ENCODE data around the gene MPHOSPH6.
"Not testable (repeated sequence)": the region's sequence is repeated elsewhere in the genome, so short reads cannot be mapped to it uniquely, and the experiment has no call there.

Gene MPHOSPH6

DNA sequence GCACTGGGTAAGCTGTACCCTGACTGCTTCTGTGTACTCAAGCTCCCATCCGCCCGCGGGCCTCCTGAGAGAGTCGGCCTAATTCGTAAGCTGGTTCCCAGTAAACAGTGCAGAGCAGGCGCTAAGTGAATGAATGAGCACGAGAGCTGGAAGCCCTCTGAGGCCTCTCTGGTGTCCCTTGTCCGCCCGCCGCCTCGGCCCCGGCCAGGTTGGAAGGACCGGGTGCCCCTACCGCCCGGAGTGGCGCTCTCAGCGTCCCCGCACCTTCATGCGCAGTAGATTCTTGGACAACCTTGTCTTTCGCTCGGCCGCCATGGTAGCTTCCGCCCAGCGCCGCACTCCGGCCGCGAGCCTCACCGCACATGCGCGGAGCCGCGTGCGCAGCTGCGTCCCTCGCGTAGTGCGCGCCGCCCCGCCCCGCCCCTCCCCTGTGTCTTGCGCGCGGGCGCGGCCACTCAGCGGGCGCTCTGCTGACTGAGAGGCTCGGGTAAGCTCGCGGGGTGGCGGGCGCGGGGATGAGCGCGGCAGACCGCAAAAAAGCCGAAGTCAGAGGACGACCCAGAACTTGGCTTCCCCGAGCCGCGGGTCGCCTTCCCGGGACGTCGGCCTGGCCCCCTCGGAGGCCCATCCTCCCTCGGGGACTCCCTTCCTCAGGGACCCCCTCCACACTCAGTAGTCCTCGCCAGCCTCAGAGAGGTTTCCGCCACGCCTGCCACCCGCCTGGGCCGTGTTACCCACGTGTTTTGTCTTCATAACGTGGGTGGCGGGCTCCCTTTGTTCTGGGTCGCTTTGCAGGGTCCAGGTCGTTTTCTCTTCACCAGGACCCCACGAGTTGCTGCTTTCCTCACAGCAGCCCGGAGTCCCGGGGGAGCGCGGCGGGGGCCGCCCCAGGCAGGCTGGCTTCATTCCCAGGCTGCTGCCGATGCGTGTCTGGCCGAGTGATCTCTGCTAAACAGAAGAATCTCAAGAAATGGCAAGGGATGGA is at the start of gene MPHOSPH6:
TSS of gene MPHOSPH6 (minus strand) at position 364 of the 985 bp plus-strand sequence. CDS start at position 315, 49 bp downstream.
- in situ Hi-C loops (cut with HindIII; ENCODE audit: low sequenced_read_pairs), result no loop called here

- in situ Hi-C loops (cut with HindIII; ENCODE audit: low sequenced_read_pairs), result no loop called here
Observed at GRCh38 chr16:82219298-82219697, 49.3 kb upstream of the MPHOSPH6 start.

GRCh38 chr16:82209314-82209713 is 39.3 kb upstream of the MPHOSPH6 start:
- in situ Hi-C loops (cut with HindIII; ENCODE audit: low sequenced_read_pairs), result not testable (repeated sequence)

- in situ Hi-C loops (cut with HindIII; ENCODE audit: low sequenced_read_pairs), result no loop called here
Observed at GRCh38 chr16:82203198-82203597, 33.2 kb upstream of the MPHOSPH6 start.

- in situ Hi-C loops (cut with HindIII; ENCODE audit: low sequenced_read_pairs), result no loop called here
Observed at GRCh38 chr16:82201926-82202325, 31.9 kb upstream of the MPHOSPH6 start.

GRCh38 chr16:82201351-82201750 is 31.3 kb upstream of the MPHOSPH6 start:
- in situ Hi-C loops (cut with HindIII; ENCODE audit: low sequenced_read_pairs), result no loop called here

GRCh38 chr16:82199209-82199608 is 29.2 kb upstream of the MPHOSPH6 start:
- in situ Hi-C loops (cut with HindIII; ENCODE audit: low sequenced_read_pairs), result no loop called here

GRCh38 chr16:82197540-82198240 is 27.7 kb upstream of the MPHOSPH6 start:
- in situ Hi-C loops (cut with HindIII; ENCODE audit: low sequenced_read_pairs), result no loop called here

DNA sequence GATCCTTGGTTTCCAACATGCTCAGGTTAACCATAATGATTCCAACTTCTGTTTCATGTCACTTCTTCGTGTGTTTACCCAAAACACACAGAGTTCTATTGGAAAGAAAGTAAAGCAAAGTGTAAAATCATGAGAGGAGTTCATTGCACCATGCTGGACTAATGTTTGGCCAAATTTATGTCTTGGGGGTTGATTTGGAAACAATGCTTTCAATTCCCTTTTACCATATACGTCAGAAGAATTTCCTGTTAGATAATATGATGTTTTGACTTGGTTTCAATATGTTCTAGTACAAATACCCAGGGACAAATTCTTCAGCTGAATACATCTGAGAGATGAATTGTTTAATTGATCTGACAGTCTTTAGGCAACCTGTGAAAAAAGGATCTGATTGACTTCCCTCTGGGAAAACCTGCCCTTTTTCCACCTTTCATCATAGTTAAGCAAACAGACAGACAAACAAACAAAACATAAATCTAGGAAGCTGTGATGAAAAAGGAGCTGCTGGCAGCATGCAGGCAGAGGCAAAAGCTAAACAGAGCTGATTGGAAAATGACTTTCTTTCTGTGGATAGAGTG is 26.0 kb upstream of the MPHOSPH6 start:
- in situ Hi-C loops (cut with HindIII; ENCODE audit: low sequenced_read_pairs), result no loop called here

DNA sequence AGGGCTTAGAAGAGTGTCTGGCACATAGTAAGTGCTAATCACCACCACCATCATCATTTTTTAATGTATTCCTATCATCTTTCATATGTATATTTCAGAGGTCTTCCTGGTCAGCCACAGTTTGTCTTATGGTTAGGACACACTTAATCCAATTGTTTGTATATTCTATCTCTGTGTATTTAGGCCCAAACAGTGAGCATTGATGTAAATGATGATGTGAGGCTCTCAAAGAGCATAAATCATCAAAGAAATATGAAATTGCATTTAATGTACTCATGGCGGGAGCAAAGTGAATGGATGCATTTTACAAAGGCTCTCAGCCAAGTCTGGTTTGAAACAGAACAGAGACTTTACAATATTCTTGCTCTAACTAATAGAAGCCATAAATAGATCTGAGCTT is 24.1 kb upstream of the MPHOSPH6 start:
- in situ Hi-C loops (cut with HindIII; ENCODE audit: low sequenced_read_pairs), result no loop called here

DNA sequence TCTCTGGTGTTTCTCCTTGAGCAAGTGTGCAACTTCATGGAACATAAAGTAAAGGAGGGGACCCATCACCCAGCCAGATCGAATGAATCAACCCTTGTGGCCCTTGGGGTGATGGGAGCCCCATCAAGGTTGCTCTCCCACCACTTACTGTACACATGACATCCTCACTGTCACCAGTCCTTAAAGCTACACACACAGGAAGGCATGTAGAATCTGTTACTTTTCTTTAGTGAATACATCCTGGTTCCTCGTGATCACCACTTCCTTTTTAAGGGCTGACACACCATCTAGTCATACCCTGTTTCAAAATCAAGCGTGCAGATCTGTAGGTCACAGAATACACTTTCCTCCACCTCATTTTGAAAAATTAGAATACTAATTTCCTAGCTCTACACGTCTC is 22.6 kb upstream of the MPHOSPH6 start:
- in situ Hi-C loops (cut with HindIII; ENCODE audit: low sequenced_read_pairs), result no loop called here

DNA sequence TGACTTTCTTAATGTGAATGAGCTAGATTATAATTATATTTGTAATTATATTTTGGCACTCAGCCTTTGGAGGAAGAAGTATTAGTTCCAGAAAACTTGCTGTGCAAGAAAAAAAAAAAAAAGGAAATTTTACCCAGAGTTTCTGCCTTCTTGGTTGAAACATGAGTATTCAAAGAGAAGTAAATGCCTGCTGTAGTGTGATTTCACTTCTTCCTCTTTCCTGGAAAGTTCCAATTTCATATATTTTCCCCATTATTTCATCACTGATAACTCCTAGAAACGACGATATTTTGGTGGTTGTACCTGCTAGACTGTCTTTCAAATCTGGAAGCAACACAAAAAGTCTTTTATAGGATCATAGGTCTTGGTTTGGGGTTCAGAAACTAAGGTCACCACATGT is 20.4 kb upstream of the MPHOSPH6 start:
- in situ Hi-C loops (cut with HindIII; ENCODE audit: low sequenced_read_pairs), result no loop called here

GRCh38 chr16:82187829-82188228 is 17.8 kb upstream of the MPHOSPH6 start:
- in situ Hi-C loops (cut with HindIII; ENCODE audit: low sequenced_read_pairs), result no loop called here

GRCh38 chr16:82185012-82185411 is 15.0 kb upstream of the MPHOSPH6 start:
- in situ Hi-C loops (cut with HindIII; ENCODE audit: low sequenced_read_pairs), result no loop called here

- in situ Hi-C loops (cut with HindIII; ENCODE audit: low sequenced_read_pairs), result no loop called here
Observed at GRCh38 chr16:82184213-82184612, 14.2 kb upstream of the MPHOSPH6 start.

- in situ Hi-C loops (cut with HindIII; ENCODE audit: low sequenced_read_pairs), result no loop called here
Observed at GRCh38 chr16:82183004-82183397, 13.0 kb upstream of the MPHOSPH6 start.

DNA sequence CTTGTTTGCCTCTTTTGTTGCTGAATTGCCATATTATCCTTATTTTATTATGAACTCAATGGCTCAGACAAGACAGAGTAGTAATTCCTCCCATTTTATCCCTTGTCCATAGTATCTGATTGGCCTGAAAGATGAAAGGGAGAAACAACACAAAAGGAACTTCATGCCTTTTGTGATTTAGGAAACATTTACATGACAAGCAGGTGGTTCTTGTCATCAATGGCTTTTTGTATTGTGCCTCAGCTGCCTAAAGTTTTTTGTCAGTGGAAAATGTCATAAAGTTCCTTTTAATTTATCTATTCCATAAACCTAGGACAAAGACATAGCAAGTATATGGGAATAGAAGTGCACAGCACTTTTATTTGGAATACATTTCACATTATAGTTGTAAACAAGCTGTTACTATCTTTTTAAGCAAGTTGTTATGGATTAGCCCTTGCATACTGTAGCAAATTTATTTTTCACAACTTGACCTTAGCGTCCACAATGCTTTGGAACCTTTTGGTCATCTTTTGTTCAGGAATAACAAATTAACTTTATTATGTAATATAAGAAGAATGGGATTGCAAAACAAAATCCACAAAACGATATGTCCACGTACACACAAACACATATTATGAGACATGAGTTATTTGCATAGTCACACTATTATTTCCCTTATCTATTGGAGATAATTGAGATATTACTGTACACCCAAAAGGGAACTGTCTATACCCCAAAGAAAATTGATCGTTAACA is 12.4 kb upstream of the MPHOSPH6 start:
- in situ Hi-C loops (cut with HindIII; ENCODE audit: low sequenced_read_pairs), result no loop called here

DNA sequence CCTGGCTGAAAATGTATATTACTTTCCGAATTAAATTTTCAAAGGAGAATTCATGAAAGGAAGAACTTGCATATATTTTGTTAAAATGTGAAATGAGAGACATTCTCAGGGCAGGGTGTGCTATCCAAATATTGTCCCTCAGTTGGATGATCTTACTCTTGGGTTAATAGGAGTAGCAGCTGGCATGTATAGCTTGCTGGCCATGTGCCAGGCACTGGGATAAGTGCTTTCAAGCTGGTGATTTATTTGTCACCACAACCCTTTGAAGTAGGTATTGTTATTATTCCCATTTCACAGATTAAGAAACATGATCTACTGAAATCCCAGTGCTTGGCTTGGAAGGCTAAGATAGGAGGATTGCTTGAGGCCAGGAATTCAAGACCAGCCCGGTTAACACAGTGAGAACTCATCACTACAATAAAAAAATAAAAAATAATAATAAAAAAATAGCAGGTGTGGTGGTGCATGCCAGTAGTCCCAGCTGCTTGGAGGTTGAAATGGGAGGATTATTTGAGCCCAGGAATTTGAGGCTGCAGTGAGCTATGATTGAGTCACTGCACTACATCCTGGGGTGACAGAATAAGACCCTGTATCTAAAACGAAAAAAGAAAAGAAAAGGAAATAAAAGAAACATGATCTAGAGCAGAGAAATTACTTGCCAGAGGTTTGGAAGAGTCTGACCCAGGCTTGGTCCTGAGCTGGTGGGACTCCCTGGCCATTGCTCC is 11.6 kb upstream of the MPHOSPH6 start:
- in situ Hi-C loops (cut with HindIII; ENCODE audit: low sequenced_read_pairs), result no loop called here

DNA sequence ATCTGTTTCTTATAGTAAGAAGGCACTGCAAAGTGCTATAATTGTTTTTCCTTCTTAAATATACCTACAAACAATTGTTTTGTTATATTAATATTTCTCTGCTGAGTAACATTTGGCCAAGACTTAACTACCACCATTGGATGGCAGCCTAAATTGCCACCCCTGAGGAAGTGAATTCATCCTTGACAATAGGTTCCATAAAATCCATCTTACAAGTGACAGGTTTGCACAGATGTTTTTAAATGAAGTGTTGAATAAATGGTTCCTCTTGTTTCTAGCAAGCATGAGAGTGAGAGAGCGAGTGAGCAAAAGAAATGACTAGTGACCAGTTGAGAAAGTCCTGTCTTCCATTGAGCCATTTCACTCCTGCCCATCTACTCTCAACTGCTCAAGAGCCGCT is 8.3 kb upstream of the MPHOSPH6 start:
- in situ Hi-C loops (cut with HindIII; ENCODE audit: low sequenced_read_pairs), result no loop called here

- in situ Hi-C loops (cut with HindIII; ENCODE audit: low sequenced_read_pairs), result no loop called here
Observed at GRCh38 chr16:82177555-82177954, 7.5 kb upstream of the MPHOSPH6 start.

All from DLD1 (cell line).